OCI-LY1 (cell line): ENCODE measurements around the gene CPVL.

Experiments used
- CTCF ChIP-seq: fragments of 200-600 bp; sonication (generic), shearing (Covaris generic); IDR thresholded peaks from 2 replicates; pipeline ENCODE4 v1.5.1; 2017; ENCODE audit warnings: mild to moderate bottlenecking, antibody characterized with exemption, low read length, moderate library complexity, mixed read lengths
- EZH2 ChIP-seq: fragments of 200-600 bp; sonication (generic), shearing (Covaris generic); IDR thresholded peaks from 2 replicates; pipeline ENCODE4 v1.8.0; 2017; ENCODE audit warnings: borderline replicate concordance, mixed run types, mild to moderate bottlenecking, antibody characterized with exemption, low read length, moderate library complexity, mixed read lengths

- TF ChIP-seq EZH2: no peak
- TF ChIP-seq CTCF: no peak
Measured at GRCh38 chr7:28993371-28993770, 153.0 kb downstream of the CPVL start.
